Germinal center (tissue), 1 donor: ENCODE measurements around the gene IFNA16.
"Not testable (repeated sequence)": the region's sequence is repeated elsewhere in the genome, so short reads cannot be mapped to it uniquely, and the experiment has no call there.

Experiments
- DNase-seq: peaks from one replicate; pipeline ENCODE4 v3.0.0; 2012; ENCODE audit warnings: mixed read lengths, low spot score

Gene IFNA16

GRCh38 chr9:21194867-21195776, 22.0 kb downstream of the IFNA16 start:
- not testable (repeated sequence) for DNase-seq

- not testable (repeated sequence) for DNase-seq
Observed at GRCh38 chr9:21187487-21187886, 29.6 kb downstream of the IFNA16 start, which contains the start of gene IFNA4. TSS of gene IFNA4 (minus strand) at chr9:21187587. CDS start at chr9:21187531, 56 bp downstream.

- not testable (repeated sequence) for DNase-seq
Observed at GRCh38 chr9:21182810-21183736, 34.0 kb downstream of the IFNA16 start.

- DNase-seq, result no peak
Observed at GRCh38 chr9:21174671-21175070, 42.4 kb downstream of the IFNA16 start.

GRCh38 chr9:21172156-21172555, 45.0 kb downstream of the IFNA16 start:
- no peak for DNase-seq

GRCh38 chr9:21171351-21171750, 45.8 kb downstream of the IFNA16 start:
- no peak for DNase-seq

GRCh38 chr9:21166560-21166959, 50.6 kb downstream of the IFNA16 start, which contains the start of gene IFNA21:
TSS of gene IFNA21 (minus strand) at chr9:21166660. CDS start at chr9:21166612, 48 bp downstream.
- not testable (repeated sequence) for DNase-seq
